BJ (cell line): ENCODE results near the gene NECAP2. TPM values are rescaled to one million over a fixed set of nuclear protein-coding genes. Genes with fewer than 3 reads are reported as not detected.
"Not testable (repeated sequence)": the region's sequence is repeated elsewhere in the genome, so short reads cannot be mapped to it uniquely, and the experiment has no call there.

Experiments
- CTCF ChIA-PET: fragments of 350-600 bp; formaldehyde crosslinking; extraction: SDS; loops from one replicate; lab custom pipeline; 2021; ENCODE audit warnings: antibody characterized with exemption, inconsistent platforms; lab: Yijun Ruan, JAX
- POLR2A ChIA-PET: fragments of 300-600 bp; sonication (Branson Sonifier 250); formaldehyde crosslinking; extraction: SDS; loops from one replicate; lab custom pipeline; 2021; ENCODE audit warnings: antibody characterized with exemption; lab: Charles Lee
- DNase-seq: peaks from one replicate; pipeline ENCODE4 v3.0.0-alpha.2; 2011; ENCODE audit warnings: low read depth
- H3K27me3 ChIP-seq: 2 replicates; pipeline ENCODE4 v1.6.0; 2011; ENCODE audit warnings: low read length; ENCODE audit not compliant: control insufficient read depth, insufficient read depth
- H3K36me3 ChIP-seq: 2 replicates; pipeline ENCODE4 v1.5.1; 2011; ENCODE audit warnings: low read length; ENCODE audit not compliant: control insufficient read depth, insufficient read depth
- H3K4me3 ChIP-seq: 2 replicates; pipeline ENCODE4 v1.5.1; 2011; ENCODE audit warnings: low read depth, mild to moderate bottlenecking, control low read depth, low read length
- polyA plus RNA-seq: library from polyadenylated mRNA; depleted of rRNA; stranded (reverse); fragments of >200 nt; gene quantifications from 2 replicates; pipeline ENCODE4 v1.2.3, GENCODE V29; 2011
- TF ChIP-seq, protein P1 (sequence below): IDR thresholded peaks from 2 replicates; pipeline ENCODE4 v1.5.1; 2011; ENCODE audit warnings: low read depth, mild to moderate bottlenecking, control low read depth, inconsistent platforms, low read length, moderate library complexity; ENCODE audit not compliant: insufficient read depth

The NECAP2 gene
- polyA plus RNA-seq, 1 experiment, result 111 TPM

DNA sequence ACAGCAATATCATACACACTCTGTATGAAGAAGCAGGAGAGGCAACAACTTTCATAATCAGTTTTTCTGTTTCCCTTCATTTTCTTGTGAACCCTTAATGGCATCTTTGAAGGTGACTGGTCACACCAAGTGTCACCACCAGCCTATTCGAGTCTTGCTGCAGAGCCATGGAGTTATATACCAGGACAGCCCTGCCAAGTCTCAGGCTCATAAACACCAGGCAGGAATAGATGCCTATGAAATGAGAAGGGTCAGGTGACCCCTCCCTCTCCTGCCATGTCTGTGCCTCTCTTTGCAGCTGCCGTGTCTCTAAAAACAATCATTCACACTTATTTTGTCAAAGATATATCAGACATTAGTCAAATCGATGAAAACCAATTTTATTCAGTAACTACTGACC lies 28.0 kb downstream of the NECAP2 start:
- ChIA-PET CTCF (no interaction called here), POLR2A (no interaction called here)
- no peak for DNase-seq
- no peak overlapping the region for H3K4me3 ChIP-seq
- TF ChIP-seq, protein P1, sequence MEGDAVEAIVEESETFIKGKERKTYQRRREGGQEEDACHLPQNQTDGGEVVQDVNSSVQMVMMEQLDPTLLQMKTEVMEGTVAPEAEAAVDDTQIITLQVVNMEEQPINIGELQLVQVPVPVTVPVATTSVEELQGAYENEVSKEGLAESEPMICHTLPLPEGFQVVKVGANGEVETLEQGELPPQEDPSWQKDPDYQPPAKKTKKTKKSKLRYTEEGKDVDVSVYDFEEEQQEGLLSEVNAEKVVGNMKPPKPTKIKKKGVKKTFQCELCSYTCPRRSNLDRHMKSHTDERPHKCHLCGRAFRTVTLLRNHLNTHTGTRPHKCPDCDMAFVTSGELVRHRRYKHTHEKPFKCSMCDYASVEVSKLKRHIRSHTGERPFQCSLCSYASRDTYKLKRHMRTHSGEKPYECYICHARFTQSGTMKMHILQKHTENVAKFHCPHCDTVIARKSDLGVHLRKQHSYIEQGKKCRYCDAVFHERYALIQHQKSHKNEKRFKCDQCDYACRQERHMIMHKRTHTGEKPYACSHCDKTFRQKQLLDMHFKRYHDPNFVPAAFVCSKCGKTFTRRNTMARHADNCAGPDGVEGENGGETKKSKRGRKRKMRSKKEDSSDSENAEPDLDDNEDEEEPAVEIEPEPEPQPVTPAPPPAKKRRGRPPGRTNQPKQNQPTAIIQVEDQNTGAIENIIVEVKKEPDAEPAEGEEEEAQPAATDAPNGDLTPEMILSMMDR, result no peak
- no peaks in the 10 kb centered on the region for H3K36me3 ChIP-seq
- no peaks in the 10 kb centered on the region for H3K27me3 ChIP-seq

DNA sequence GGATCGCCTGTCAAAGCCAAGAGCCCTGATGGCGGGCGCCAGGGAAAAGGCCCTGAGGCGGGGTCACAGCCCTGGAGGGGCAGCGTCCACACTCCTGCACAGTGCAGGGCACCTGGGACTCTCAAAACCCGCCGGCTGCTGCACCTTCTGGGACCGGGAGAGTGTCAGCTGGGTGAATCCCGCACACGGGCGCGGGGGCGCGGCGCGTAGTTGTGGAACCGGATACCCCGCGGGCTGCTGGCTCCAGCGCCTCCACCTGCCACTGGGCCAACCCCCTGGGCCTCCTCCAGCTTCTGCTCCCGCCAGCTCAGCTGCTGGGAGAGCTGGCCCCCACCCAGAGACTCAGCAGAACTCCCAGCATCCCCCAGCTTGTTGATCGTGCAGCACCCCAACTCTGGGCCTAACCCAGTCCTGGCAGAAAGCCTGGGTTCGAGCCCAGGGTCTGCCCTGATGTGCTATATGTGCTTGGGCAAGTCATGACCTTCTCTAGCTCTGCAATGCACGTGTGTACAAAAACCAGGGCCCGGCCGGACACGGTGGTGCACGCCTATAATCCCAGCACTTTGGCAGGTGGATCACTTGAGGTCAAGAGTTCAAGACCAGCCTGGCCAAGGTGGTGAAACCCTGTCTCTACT lies 33.8 kb downstream of the NECAP2 start:
- TF ChIP-seq, protein P1, result no peak
- Histone ChIP-seq H3K36me3 (peaks cover 12% of the 10 kb centered on the region), H3K27me3 (no peaks in the 10 kb centered on the region), H3K4me3 (no peak overlapping the region)
- DNase-seq, result no peak
- ChIA-PET POLR2A (no interaction called here), CTCF (no interaction called here)

DNA sequence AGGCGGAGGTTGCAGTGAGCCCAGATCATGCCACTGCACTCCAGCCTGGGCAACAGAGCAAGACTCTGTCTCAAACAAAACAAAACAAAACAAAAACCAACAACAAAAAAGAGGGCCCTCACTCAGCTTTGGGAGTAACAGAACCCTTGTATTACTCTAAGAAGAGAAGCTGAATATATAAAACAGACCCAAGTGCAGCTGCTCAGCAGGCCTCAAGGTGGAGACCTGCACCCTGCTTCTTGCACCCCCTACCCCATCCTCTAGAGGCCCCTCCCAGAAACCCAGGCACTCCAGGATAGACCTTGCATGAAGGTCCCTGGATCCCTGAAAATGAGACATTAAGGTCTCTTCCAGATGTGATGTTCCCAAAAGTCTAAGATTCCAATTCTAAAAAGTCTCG lies 34.4 kb downstream of the NECAP2 start:
- H3K36me3 ChIP-seq, result peaks cover 12% of the 10 kb centered on the region
- H3K4me3 ChIP-seq, POLR2A ChIA-PET, H3K27me3 ChIP-seq, CTCF ChIA-PET, DNase-seq: not testable (repeated sequence)

DNA sequence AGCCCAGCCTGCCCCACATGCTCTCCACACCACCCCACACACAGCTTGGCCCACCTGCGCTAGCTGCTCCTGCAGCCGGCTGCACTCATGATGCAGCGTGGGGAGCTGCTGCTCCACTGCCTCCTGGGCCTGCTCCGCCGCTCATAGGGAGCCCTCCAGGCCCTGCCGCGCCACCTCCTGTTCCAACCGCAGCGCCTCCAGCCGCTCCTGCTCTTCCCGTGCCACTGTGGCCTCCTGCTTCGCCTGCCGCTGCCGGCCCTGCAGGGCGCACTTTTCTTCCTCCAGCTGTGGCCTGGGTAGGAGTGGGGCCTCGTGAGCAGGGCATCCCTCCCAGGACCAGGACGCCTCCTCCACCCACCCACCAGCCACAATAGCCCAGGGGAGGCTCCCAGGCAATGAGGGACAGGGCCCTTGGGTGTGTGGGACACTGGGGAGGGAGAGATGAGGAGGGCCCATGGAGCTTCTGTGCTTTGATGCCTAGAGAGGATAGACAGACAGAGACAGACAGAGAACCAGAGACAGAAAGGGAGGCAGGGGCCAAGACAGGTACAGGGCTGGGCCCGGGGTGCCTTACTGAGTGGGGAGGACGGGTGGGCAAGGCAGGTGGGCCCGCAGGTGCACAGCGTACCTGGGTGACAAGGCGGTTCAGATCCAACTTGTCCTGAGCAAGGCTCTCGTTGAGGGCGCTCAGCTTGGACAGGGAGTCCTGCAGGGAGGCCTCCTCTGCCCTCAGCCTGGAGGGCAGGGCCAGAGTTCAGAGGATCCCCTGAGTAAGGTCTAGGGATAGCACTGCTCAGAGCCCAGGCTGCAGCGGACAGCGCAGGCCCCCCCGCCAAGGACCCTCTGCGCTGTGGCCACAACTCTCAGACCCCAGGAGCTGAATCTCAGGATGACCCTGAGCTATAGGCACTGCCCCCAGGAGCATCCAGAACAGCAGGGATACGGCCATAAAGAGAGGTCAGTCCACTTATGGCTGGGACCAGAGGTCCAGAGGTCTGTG lies 35.5 kb downstream of the NECAP2 start:
- CTCF ChIA-PET, H3K4me3 ChIP-seq, POLR2A ChIA-PET, H3K27me3 ChIP-seq, DNase-seq: not testable (repeated sequence)
- peaks cover 12% of the 10 kb centered on the region for H3K36me3 ChIP-seq

DNA sequence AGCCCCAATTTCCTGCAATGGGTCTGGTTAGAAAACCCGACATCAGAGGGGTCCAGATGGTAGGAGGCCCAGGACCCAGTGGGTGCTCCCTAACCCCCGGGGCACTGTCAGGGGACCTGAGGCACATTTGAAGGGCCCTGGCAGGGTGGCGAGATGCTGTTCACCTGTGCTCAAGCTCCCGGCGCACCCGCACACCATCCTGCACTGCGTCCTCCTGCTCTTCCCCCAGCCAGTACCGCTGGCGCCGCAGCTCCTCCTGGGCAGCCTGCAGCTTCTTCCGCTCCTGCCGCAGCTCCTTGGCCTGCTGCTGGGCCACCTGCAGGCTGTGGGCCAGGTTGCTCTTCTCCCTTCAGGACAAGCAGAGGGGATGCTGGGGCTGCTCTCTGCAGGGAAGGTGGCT lies 37.6 kb downstream of the NECAP2 start:
- ChIA-PET POLR2A (no interaction called here), CTCF (no interaction called here)
- TF ChIP-seq, protein P1, result no peak
- H3K27me3 ChIP-seq, result no peaks in the 10 kb centered on the region
- H3K36me3 ChIP-seq, result peaks cover 15% of the 10 kb centered on the region
- no peak for DNase-seq
- no peak overlapping the region for H3K4me3 ChIP-seq

DNA sequence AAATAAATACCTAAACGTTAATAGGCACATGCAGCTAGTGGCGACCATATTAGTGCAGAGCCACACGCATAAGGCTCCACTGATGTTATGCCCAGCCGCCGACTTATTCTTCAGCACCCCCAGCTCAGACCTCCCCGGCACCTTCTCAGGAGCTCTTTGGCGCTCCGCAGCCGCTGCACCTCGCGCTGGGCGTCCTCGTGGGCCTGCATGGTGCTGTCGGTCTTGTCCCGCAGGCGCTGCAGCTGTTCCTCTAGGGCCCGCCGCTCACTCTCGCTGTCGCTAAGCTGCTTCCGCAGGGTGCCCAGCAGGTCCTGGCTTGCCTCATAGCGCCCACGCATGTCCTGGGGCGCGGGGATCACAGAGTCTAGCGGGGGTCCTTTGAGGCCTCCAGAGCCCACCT lies 42.6 kb downstream of the NECAP2 start:
- peaks cover 18% of the 10 kb centered on the region for H3K36me3 ChIP-seq
- DNase-seq, CTCF ChIA-PET, H3K27me3 ChIP-seq, POLR2A ChIA-PET, H3K4me3 ChIP-seq: not testable (repeated sequence)

DNA sequence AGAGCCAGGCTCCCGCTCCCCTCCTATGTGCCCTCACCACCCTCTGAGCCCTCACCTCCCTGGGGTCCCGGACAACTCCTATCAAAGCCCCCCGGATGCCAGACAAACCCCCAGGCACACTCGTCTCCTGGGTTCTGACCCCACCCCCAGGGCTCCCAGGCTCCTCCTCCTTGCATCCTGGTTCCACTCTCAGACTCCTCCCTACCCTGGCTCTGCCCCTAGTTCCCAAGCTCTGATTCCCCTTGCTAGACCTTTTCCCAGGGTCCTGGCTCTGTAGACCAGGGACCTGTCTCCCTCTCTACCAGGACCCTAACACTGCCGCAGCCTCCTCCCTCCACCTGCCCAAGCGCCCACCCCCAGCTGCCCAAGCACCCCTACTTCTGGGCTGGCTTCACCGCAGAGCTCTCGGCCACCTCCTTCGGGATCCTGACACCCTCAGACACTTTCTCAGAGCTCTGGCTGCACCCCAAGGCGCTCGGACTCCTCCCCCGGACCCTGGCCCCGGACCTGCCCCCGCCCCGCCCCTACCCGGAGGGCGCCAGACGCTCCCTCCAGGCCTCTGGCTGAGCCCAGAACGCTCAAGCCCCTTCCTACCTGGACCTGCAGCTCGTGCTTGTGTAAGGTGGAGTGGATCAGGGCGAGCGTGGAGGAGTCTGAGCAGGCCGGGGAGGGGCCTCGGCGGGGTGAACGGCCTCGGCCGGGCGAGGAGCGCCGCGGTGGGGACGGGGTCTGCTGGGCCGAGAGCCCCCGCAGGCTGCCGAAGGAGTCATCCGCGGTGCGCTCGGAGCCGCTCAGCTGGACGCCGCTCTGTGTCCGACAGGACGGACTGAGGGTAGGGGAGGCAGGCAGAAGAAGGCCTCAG lies 43.3 kb downstream of the NECAP2 start:
- CTCF ChIA-PET, POLR2A ChIA-PET, H3K27me3 ChIP-seq, H3K4me3 ChIP-seq, DNase-seq: not testable (repeated sequence)
- peaks cover 15% of the 10 kb centered on the region for H3K36me3 ChIP-seq
